Ecto neural progenitor cell (in vitro differentiated cells): Measurements from ENCODE around the gene RNU6-1.

ENCODE experiments used
- DNase-seq: peaks from one replicate; pipeline ENCODE4 v3.0.0-alpha.2; 2018; ENCODE audit warnings: low spot score

The RNU6-1 gene

DNA sequence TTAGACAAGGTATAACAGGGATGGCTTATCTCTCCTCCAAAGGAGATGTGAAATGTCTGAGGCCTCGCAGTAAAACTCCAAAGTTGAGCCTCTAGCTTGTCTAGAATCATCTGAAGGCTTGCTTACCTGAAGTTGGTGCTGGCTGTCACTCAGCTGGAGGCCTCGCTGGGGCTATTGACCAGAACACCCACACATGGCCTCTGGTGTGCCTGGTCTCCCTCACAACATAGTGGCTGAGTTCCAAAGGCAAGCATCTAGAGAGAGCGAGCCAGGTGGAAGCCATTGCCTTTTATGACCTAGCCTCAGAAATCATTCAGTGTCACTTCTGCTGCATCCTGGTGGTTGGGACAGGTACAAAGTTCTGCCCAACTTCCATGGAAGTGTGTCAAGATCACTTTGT lies 17.4 kb upstream of the RNU6-1 start:
- DNase-seq: peak; percentile 11

DNA sequence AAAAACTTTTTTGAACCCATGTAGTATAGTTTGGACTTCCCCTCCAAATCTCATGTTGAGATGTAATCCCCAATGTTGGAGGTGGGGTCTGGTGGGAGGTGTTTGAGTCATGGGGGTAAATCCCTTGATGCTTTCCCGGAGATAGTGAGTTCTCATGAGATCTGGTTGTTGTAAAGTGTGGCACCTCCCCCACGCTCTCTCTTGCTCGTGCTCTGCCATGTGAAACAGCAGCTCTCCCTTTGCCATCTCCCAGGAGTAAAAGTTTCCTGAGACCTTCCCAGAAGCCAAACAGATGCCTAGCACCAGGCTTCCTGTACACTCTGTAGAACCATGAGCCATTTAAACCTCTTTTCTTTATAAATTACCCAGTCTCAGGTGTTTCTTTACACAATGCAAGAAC lies 16.0 kb upstream of the RNU6-1 start:
- no peak for DNase-seq

DNA sequence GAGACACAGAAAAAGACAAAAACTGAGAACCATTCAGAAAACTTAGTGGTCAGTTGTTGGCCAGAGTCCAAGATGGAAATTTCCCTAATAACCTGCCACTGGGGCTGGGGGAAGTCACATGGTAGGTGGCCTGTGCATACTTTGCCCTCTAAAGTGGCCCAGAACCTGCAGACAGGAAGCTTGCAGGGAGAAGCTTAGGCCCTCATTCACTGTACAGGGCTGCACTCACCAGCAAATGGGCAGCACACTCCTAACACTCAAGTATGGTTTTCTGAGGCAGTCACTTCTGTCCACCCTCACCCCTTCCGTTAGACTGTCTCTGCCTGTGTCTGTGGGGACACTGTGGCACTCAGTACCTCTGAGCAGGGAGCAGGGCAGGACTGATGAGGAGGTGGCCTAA lies 14.5 kb upstream of the RNU6-1 start:
- DNase-seq: no peak

DNA sequence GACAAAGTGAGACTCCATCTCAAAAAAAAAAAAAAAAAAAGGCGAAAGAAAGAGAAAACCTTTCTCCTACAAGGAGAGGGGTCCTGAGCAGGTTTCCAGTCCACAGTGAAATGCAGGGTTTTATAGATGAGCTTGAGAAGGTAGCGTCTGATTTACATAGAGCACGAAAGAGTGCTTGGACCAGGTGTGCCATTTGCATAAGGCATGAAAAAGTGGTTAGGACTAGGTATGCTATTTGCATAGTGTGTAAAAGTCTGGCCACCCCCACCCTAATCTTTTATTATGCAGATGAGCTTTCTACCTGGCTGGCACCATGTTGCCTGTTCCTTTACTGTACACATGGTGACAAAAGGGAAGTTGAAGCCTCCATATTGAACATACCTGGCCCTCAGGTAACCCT lies 13.6 kb upstream of the RNU6-1 start:
- DNase-seq: no peak

DNA sequence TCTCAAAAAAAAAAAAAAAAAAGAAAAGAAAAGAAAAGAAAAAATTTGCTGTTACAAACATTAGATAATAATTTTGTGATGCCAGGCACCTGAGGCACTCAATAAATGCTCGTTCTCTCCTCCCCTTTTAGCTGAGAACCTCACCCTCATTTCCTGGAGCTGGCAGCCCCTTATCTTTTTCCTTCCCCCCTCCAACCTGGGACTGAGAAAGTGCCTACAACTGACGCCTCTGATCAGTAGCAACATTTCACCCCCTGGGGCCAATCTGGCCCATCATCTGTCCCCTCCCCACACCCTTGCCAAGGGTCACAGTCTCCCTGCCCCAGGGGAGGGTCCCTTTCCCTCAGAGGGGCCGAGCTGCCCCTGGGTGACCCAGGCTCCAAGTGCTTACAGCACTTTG lies 12.6 kb upstream of the RNU6-1 start:
- DNase-seq: no peak

DNA sequence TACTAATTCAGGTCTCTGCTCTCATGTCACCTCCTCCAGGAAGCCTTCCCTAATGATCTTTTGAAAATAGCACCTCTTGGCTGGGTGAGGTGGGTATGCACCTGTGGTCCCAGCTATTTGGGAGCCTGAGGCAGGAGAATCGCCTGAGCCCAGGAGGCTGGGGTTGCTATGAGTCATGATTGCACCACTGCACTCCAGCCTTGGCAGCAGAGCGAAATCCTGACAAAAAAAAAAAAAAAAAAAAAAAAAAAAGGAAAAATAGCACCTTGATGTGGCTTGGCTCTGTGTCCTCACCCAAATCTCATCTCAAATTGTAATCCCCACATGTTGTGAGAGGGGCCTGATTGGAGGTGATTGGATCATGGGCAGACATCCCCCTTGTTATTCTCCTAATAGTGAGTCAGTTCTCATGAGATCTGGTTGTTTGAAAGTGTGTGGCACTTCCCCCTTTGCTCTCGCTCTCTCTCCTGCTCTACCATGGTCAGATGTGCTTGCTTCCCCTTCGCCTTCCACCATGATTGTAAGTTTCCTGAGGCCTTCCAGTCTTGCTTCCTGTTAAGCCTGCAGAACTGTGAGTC lies 11.2 kb upstream of the RNU6-1 start:
- no peak for DNase-seq

DNA sequence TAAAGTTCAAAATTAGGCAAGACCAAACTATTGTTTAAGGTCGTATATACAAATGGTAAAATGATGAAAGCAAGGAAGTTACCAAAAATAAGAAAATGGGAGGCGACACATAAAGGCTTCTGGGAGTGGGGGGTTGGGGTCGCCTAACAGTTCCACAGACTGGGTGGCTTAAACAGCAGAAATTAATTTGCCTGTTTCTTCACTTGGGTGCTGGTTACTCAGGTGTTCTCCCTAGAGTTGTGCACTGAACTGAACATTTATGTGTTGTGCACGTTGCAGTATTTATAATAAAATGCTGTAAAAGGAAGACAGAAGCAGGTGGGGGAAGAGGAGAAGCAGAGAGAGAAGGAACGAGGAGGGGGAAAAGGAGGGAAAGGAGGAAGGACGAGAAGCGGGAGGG lies 10.5 kb upstream of the RNU6-1 start:
- no peak for DNase-seq

DNA sequence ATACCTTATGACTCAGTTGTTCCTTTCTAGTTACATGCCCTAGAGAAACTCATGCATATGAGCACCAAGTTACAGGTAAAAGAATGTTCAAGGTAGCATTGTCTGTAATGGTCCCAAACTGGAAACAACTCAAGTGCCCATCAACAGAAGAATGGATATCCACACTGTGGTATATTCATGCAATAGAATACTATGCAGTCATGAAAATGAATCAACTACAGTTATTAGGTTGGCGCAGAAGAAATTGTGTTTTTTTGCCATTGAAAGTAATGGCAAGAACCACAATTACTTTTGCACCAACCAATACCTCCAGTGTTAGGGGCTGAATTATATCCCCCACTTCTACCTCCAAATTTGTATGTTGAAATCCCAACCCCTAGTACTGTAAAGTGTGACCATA lies 9.7 kb upstream of the RNU6-1 start:
- DNase-seq: no peak

DNA sequence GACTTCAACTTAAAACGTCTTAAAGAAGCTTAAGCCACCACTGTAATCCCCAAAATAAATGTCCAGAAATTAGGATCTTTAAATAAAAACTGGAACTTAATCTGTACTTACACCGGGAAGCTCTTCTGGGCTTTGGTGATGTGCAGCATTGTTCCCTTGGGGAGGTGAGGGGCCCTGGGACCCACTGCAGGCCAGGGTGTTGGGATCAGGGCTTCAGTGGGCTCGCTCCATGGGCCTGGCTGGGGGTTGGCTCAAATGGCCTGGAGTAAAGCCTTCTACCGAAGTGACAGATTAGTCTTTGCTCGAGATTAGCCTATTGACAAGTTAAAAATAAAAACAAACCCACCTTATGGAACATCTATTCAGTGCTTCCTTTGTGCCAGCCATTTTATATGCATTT lies 6.1 kb upstream of the RNU6-1 start:
- no peak for DNase-seq

DNA sequence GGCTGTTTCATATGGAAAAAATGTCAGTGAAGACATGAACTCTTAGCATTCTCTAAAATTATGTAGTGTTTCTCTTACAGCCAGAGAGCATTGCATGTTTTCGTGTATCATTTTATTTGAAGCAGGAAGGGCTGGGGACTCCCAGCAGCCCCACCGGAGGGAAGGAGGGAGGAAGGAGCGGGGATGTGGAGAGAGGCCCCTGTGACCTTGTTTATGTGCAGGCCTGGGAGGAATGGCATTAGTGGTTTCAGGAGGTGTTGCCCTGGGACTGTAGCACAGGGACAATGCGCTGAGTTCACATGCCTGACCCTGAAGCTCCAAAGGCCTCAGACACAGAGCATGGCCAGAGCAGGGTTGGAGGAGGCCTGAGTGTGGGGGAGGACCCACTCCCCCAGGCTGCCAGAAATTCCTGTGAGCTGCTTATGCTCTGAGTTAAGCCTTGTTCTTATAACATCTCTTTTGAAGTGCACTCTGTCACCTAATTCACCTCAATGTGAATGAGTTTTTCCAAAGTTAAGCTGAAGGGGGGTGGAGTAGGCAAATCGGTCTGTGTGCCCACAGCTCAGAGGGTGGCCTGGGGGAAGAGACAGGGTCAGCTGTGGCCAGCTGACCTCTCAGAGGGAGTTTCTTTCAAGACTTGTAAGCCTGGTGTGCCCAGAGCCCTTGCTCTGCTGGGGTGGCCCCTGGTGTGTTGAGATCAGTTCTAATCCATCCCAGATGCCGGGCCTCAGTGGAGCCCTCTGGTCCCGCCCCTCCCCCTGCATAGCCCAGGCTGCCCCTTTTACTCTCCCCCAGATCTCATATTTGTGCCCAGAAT lies 3.9 kb upstream of the RNU6-1 start:
- DNase-seq: peak; percentile 90

DNA sequence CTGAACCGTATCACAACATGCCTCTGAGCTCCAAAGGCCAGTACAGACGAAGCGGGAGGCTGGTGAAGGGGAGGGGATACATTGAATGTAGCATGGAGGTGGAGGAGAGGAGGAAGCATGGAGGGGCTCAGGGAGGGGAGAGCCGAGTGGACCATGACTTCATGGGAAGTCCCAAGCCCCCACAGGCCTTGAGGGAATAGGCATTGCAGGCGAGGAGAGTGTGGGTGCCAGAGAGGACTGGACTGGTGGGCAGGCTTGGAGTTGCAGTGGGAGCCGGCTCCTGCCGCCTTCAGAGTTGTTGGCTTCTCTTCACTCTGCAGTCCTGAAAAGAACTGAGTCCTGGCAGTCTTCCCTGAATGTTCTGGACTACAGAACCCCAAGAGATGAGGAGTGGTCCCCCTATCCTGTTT lies 3.3 kb upstream of the RNU6-1 start:
- DNase-seq: no peak

DNA sequence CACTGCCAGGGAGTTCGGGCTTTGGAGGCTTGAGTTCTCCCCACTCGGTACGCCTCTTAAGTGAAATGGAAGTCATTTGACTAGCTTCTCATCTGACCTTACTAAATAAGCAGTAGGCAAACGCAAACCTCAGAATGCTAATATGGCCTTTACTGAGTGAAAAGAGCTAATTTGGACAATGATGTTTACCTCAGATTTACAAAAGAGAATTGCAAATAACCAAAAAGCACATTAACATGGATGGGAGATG lies 1.6 kb upstream of the RNU6-1 start:
- DNase-seq: no peak

DNA sequence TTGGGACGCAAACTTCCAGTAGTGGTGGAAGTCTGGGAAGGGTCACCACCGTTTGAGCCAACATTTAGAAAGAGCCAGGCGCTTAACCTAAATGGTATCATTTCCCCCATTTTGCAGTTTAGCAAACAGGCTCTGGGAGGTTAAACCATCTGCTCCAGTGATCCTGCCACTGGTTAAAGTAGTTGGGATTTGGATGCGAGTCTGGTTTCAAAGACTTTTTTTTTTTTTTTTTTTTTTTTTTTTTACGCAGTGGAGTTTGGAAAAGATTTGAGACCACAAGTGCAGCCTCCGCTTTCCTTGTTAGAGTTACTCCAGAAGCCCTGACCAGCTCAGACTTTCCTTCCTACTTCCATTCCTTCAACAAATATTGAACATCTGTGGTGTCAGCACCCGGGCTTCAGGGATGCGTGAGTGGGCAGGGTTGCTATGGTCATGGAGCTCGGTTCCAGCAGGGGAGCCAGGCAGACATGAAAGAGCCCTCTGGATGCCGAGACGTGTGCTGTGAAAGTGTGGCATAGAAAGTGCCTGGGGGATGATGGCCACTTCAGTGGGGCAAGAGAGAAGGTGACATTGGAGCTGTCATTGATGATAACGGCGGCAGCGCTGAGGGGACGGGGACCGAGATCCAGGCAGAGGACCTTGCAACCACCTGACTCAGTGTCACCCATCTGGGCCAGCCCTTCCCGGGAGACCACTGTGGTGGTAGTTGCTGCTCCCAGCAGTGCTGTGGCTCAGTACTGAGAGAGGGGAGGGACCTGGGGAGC lies 1.1 kb upstream of the RNU6-1 start:
- no peak for DNase-seq

DNA sequence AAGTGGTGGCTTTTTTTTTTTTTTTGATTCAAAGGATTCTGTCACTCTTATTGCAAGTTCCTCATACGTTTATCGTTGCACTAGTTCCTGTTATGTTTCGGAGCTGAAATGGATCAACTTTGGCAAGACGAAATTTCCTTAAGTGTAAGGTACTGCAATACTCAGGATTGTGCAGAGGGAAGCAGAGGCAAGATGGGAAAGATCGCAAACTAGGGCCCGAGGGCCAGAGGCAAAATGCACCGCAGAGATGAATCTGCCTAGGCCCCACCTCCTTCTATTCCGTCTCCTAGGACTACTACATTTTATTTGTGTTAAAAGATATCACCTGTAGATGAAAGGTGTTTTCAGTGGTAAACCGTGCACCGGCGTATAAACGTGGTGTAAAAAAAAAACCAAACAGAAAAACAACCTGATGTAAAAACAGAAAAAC lies 331 bp downstream of the RNU6-1 start:
- DNase-seq: no peak

DNA sequence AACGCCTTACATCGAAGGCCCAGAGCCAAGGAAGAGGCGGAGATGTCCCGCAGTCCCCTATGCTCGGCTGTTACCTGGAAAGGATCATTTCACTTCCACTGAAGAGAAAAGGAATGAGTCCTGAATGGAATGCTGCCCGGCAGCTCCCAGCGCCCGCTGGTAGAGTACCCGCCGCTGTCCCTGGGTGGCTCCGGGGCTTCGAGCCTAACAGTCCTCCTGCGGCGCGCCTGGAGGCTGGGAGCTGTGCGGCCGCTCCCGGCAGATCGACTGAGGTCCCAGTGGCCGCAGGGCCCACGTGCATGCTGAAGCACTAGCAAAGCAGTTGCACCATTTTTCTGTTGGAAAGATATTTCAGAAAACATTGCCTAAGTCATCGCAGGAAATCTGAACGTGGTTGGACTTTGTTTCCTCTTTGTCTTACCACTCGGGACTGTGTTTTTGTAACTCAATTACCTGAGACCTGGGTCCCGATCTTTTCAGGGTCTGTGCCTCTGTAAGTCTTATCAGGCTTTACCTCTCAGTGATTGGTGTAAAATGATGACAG lies 984 bp downstream of the RNU6-1 start:
- no peak for DNase-seq

DNA sequence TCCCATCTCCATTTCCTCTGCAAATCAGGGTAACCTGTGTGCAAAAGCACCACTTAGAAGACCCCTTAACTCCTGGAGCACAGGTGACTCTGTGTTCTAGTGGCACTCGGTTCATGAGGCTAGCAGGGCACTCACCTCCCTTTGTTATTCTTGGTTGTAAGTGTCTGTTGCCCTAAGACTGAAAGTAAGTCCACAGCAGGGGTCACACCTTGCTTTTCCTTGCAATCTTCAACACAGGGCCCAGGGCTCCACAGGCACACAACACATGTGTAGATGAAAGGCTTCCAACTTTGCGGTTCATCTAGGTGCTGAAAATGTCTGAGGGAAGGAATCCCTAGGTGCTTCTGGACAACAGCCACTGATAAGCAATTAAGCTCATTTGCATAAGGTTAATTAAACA lies 2.9 kb downstream of the RNU6-1 start:
- no peak for DNase-seq

DNA sequence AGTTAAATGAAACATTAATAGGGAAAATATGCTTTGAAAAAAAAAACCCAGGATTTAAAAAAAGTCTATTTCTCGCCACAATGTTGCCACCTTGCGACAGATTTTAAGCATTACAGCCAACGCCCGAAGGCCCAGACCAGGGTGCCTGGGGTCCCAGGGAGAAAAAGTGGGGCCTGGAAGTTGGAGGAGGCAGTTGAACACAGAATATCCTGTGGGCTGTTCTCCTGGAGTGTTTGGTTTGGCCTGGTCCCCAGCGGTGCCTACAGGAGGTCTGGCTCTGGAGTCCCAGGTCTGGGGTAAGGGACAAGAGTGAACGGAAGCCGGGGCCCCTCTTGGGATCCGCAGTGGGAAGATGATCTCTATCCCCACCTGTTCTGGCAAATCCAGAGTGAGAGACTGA lies 3.4 kb downstream of the RNU6-1 start:
- no peak for DNase-seq

DNA sequence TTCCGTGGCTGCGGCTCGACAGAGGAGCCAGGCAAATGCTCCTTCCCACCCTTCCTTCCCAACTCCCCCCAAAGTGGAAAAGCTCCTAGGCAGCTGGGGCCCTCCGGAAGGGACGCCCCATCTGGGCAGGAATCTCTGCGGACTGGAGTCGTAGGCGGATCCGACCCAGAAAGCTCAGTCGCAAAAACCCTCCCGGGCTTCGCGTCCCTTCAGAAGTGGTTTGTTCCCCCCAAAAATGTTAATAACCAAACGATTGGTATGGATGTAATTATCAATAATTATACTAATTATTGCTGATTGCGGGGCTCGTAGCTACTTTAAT lies 3.8 kb downstream of the RNU6-1 start:
- no peak for DNase-seq

DNA sequence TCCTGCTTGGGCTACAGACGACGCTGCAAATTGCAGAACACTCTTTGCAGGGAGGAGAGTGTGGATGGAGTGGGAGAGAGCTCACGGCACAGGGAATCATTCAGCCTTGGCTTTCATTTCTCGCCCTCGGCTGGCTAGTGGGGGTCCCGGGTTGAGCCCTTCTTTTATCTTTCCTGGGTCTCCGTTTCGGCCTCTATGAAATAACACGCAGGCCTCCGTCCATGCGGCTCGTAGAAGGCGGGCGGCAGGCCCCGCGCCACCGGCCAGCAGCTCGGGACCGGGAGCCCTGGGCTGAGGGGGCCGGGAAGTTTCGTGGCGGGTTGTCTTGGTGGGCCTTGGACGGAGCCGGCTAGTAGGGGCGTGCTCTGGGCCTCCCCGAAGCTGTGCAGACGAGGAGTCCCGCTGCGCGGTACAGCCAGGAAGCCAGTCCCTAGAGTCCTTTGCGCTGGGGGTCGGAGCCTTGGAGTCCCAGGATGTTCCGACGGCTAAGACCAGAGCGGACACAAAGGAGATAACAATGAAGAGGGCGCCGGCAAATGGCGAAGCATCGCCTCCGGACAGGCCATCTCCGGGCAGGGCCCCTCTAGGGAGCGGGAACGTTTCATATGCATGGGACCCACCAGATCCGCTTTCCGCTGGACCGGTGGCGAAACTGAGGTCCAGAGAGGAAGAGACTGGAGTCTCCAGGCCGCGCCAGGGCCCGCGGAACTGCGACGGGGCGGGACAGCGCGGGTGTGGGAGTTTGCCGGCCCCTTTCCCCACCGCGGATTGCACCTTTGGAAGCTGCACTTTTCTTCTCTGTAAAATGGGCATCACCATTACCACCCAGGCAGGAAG lies 4.3 kb downstream of the RNU6-1 start:
- DNase-seq: no peak

DNA sequence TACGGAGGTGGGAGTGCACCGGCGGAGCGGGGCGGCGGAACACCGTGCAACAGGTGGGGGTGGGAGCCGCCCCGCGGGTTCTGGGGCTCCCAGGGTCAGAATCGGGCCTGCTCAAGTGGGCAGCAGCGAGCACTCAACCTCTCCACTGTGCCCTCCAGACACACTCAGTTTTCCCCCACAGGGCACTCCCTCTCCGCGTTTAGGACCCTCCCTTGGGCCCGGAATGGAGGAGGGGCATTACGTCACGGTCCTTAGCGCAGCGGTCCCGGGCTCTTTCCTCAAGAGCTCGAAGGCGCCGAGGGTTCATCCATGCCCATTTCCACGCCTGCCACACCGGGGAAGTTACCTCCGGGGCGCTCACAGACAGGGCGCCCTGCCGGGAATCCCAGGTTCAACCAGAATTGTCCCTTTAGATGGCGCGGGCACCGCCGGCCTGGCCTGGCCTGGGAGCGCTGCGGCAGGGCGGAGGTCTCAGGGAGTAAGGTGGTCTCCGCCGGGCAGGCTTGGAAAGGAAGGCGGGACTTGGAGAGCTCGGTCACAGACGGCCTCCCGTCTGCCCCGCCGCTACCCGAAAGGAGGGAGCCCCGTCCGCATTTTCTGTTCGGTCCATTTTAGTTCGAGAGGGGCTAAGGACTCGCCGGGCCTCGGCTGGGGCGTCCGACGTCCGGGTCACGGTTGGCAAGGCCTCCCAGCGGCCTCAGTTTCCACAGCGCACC lies 5.1 kb downstream of the RNU6-1 start:
- DNase-seq: no peak

DNA sequence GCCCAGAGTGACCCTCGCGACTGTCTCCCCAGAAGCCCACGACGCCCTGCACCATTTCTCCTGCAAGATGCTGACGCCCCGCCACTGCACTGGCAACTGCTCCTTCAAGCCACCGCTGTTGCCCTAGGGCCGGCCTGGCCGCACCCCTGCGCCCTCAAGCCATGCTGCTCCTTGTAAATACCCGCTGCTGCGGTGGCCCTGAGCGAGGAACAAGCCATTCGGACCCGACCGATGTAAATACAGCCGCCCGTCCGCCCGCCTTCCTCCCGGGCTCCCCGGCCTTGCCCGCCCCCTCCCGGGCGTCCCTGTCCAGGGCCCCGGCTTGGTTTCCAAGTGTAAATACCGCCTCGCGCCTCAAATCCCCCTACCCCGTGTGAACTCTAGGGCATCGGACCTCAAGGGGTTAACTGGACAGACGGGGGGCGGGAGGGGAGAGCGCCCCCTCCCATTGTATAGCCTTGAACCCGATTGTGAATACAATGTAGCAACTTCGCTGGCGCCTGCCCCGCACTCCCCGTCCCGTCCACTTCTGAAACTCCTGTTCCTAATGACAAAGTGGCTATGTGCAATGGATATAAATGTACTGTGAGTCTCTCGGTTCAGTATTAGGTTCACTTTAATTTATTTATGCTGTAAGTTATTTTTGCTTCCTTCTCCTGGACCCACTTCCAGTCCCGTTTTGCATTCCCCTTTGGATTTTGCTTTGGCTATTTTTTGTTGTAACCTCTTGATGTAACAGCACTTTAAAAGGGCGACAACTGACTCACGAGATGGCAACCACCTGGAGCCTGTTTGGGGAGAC lies 5.9 kb downstream of the RNU6-1 start:
- peak; percentile 84 for DNase-seq
